ENCODE results near the gene TLCD2.
"Not testable (repeated sequence)": the region's sequence is repeated elsewhere in the genome, so short reads cannot be mapped to it uniquely, and the experiment has no call there.

Gene TLCD2

DNA sequence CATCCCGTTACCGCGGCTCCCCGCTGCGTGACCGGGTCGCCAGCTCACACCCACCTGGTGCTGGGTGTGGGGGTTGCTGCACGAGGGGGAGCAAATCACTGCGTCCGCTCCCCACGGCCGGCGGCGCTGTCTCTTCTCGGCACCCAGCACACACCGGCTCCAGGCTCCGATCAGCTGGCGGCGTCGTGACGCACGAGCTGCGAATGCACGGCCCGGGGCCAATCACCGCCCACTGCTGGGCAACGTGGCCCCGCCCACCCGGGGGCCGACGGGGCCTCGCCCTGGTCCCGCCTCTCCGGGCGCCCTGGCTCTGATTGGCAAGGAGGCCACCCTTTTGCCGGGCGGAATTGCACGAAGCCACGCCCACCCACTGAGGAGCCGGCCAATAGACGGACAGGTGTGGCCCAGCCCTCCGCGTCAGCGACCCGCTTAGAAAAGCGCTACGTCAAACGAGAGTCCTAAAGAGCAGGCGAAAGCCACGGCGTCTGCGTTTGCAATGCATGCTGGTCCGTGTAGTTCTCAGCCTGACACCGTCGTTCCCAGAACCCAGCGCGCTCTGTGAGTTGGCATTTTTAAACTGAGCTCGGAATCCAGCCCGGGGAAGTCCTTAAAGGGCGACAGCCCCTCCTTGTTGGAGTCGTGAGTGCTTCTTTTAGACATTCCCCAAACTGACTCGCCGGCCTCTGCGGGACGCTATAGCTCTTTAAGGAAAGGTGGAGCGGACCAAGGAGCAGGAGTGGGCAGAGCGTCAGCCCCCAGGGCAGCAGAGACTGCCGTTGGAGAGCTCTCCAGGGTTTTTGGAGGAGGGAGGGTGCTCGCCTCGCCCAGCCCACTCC, 6.1 kb upstream of the TLCD2 start:
- DNase-seq = peak; percentile 98 to 99

DNA sequence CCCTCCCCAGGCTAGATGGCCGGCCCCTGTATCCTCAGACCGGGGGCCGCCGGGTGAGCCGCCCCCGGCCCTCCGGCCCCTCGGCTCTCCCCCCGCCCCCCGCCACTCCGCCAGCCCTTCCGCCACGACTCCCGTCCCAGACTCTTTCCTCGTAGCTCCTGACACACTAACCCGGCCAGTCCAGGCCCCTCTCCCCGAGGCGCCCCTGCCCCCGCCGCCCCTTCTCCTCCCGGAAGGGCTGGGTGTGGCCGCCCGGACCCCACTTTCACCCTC, 5.6 kb upstream of the TLCD2 start:
- DNase-seq = no peak

- no peak for DNase-seq
These were observed 5.0 kb upstream of the TLCD2 start for GRCh38 chr17:1714980-1715802.

DNA sequence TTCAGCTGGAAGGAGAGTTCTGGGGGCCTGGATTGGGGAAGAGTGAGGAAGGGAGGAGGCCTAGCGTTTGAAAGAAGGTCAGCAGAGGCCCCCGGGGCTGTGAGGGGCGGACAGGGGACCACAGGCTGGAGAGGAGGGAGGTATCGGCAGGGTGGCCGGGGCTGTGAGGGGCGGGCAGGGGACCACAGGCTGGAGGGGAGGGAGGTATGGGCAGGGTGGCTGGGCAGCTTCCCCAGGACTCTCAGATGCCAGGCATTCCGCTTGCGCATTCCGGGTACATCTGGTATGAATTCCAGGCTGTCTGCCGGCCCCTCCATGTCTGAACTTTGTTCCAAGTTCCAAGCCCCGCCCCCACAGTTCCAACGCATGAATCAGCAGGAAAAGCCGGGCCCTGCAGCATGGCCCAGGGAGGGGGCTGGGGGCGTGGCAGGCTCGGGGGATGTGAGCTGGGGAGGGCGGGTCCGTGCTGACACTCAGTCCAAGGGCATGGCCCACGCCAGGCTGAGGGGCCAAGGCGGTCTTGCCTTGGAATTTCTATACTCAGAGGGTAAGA, 4.3 kb upstream of the TLCD2 start:
- DNase-seq = peak in 1 of 2 experiments; percentile 17

GRCh38 chr17:1713878-1714426, 3.8 kb upstream of the TLCD2 start:
- DNase-seq = peak; percentile 30 to 55

DNA sequence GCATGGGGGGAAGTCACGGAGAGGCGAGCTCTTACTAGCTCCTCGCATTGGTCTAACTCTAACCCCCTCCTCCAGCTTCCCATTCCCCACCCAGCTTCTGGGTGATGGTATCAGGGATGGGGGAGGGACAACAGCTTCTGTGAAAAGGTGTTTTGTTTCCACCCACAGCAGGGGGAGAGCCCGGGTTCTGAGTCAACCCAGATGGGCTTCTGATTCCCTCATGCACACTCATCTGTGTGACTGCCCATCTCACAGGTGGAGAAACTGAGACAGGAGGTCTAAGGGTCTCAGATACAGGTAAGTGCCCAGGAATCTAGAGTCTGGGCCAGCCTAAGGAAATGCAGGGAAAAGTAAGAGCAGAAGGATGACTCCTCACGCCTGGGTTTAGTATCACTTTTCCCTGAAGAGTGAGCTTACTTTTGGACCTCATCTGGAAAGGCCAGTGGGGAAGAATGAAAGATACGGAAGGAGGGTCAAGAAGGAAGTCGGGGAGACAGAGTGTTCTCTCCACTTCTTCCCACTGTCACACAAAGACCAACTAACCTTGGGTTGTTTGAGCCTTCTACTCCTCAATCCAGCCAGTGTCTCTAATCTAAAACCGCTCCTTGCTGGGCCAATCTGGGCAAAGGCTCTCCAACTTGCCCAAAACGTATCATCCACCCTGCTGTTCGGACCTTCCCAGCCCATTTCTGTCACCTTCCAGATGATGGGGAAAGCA, 3.1 kb upstream of the TLCD2 start:
- no peak for DNase-seq

DNA sequence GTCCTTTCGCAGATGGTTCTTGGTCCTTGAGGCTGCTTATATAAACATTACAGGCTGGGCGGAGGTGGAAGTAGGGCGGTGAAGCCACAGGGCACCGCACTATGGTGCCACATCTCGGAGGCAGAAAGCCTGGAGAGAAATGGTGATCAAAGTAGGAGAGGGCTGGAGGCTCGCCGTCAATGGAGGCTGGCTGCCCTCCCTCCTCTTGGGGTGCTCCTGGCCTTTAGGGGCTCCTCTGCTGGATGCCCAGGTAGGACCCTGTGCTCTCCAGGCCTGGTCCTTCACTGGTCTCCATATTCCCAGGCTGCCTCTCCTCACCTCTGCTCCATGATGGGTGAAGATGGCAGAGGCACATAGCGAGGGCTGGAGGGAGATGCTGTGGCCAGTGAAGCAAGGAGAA, 2.1 kb upstream of the TLCD2 start:
- DNase-seq = no peak

- no peak for DNase-seq
These were observed 1.6 kb upstream of the TLCD2 start for GRCh38 chr17:1711804-1712203.

DNA sequence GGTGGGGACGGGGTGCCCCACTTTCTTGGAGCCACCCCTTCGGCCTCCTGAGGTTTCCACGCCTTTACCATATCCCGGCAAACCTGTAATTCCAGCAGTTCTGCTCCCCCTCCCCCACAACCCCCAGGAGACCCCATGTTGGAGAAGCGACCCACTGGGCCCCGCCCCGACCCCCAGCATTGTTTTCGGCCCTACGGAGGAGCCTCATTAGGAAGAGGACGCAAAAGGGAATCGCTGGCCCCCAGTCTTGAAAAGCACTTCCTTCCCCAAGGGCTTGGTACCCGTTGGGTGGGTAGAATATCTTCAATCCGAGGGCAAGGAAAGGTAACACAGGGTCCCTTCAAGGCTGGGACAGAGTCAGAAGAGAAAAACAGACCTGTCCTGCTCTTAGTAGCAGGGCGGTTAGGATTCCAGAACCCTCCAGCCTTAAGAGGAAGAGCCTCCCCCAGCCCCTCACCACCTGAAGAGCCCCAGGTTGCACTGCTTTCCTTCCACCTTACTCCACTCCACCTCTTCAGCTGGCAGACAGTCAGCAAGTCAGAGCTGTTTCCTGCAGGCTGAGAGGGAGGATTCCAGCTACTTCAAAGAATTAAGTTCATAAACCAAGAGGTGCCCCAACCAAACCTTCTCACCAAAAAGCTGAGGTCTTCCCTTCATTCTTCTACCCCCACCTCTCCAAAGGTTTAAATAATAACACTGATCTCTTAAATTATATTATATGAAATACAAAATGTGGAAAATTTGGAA, 803 bp upstream of the TLCD2 start:
- no peak for DNase-seq

DNA sequence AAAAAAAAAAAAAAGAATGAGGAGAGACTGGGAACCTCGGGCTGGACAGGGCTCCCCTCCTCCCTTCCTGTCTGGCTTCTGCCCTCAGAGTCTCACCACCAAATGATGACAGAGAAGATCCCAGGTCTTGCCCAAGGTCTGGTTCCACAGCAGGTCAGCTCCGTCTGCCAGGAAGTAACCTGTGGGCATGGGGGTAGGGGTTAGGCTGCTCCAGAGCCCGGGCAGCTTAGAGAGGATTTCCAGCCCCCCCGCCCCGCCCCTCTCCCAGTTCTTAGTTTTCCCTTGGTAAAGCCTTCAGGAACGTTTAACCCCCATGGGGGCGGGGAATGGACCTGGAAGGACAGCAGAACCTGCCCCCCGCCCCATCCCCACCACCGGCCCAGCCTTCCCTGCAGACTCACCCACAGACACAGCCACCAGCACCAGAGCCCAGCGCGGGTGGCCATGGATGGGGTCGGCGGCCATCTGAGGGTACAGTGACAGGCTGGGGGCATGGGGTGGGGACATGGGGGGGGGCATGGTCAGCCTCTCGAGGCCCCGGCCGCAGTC, 700 bp downstream of the TLCD2 start:
- no peak for DNase-seq

DNA sequence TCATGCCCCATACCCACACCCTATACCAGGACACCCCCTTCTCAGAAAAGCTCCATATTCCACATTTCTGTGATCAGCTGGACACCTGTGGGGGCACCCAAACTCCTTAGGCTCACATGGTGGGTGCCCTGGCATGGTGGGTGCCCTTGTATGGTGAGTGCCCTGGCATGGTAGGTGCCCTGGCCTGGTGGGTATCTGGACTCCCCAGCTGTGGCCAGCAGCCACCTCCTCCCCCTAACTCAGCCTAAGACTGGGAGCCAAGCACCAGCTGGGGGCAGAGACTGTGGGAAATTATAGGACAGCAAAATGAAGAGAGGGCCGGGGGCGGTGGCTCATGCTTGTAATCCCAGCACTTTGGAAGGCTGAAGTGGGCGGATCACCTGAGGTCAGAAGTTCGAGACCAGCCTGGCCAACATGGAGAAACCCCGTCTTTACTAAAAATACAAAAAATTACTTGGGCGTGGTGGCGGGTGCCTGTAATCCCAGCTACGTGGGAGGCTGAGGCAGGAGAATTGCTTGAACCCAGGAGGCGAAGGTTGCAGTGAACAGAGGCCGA, 1.3 kb downstream of the TLCD2 start:
- not testable (repeated sequence) for DNase-seq

- no peak for DNase-seq
These were observed 3.1 kb downstream of the TLCD2 start for GRCh38 chr17:1707107-1707506.

DNA sequence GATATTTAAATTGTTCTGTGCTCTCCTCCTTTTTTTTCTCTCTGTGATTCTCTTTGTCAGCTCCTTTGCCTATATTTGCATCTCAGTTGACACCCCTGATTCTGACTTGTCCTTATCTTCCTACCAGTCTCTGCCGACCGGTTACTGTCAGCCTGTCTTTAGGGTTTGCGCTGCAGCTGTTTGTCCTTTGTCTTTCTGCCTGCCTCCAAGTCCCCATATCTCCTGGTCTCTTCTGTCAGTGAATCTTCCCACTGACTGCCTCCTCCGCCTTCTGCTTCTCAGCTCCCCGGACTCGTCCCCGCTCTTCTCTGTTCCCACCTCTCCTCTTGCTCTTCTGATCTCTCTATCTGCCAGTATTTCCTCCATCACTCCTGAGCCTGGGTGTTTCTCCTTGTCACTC, 5.2 kb downstream of the TLCD2 start:
- no peak for DNase-seq

- DNase-seq = no peak
These were observed 7.1 kb downstream of the TLCD2 start for GRCh38 chr17:1703063-1703462.

DNA sequence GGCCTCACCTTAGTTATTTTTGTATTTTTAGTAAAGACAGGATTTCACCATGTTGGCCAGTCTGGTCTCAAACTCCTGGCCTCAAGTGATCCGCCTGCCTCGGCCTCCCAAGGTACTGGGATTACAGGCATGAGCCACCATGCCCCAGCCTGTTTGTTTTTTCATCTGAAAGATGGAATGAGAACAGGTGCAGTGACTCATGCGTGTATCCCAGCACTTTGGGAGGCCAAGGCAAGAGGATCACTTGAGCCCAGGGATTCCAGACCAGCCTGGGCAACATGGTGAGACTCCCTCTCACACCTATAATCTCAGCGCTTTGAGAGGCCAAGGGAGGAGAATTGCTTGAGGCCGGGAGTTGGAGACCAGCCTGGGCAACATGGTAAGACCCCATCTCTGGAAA, 10.3 kb downstream of the TLCD2 start:
- not testable (repeated sequence) for DNase-seq

DNA sequence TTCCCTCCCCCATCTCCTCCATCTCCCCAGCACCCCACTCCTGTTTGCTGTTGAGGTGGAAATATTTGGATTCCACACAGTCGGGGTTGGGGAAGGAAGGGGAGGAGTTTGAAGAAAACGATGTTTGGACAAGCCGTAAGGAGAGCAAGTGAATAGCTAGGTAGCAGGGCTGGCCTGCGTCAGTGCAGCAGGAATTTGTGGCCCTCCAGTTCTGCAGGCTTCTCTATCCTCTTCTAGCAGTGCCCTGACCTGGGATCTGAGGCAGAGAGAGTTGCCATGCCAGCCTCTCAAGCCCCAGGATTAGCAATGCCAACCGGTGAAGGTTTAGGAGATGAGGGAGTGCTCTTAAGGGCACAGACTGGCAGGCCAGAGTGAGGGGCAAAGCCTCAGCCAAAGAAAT, 12.5 kb downstream of the TLCD2 start:
- DNase-seq = no peak

DNA sequence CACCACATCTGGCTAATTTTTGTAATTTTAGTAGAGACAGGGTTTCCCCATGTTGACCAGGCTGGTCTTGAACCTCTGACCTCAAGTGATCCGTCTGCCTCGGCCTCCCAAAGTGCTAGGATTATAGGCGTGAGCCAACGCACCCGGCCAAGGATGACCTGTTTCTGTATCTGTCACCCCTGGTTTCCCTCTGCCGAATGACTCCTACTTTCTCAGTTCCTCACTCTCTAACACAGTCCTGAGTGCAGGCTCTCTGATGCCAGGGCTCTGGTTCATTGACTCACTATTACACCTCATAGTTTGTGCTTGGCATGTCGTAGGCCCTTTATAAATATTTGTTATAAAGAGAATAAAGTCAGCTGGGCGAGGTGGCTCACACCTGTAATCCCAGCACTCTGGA, 14.8 kb downstream of the TLCD2 start:
- DNase-seq = no peak

GRCh38 chr17:1693339-1693738, 16.8 kb downstream of the TLCD2 start:
- no peak for DNase-seq

GRCh38 chr17:1690544-1691221, 19.5 kb downstream of the TLCD2 start:
- no peak for DNase-seq

DNA sequence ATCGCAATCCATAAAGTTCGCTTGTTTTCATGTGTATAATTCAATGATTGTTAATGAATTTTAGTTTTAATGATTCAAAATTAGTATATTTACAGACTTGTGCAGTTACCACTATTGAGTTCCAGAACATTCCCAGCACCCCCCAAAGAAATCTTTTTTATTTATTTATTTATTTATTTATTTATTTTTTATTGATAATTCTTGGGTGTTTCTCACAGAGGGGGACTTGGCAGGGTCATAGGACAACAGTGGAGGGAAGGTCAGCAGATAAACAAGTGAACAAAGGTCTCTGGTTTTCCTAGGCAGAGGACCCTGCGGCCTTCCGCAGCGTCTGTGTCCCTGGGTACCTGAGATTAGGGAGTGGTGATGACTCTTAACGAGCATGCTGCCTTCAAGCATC, 21.8 kb downstream of the TLCD2 start:
- DNase-seq = not testable (repeated sequence)

- no peak for DNase-seq
These were observed 24.1 kb downstream of the TLCD2 start for GRCh38 chr17:1686086-1686485.
